LNCAP (cell line): ENCODE data around the gene ITGA1.

Experiments used
- TF ChIP-seq, protein P1 (sequence below): fragments of 450-650 bp; IDR thresholded peaks from 2 replicates; pipeline ENCODE4 v1.5.1; 2017; ENCODE audit warnings: mild to moderate bottlenecking

Gene ITGA1

DNA sequence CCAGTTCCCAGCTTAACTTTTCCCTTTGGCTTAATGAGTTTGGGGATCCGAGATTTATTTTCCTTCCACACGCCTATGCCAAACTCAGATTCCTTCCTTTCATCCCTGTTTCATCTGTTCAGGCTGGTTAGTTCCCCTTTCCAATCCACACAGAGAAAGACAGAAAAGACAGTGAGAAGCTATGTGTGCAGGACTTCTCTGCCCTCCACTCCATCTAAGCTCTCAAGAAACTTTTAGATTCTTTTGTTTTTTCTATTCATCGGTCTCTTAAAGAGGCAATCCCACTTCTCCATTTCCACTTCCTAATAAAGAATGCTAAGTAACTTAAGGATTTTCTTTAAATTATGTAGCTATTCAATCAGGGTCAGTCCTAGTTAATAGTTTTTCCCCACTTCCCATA lies 11.2 kb downstream of the ITGA1 start:
- TF ChIP-seq, protein P1, sequence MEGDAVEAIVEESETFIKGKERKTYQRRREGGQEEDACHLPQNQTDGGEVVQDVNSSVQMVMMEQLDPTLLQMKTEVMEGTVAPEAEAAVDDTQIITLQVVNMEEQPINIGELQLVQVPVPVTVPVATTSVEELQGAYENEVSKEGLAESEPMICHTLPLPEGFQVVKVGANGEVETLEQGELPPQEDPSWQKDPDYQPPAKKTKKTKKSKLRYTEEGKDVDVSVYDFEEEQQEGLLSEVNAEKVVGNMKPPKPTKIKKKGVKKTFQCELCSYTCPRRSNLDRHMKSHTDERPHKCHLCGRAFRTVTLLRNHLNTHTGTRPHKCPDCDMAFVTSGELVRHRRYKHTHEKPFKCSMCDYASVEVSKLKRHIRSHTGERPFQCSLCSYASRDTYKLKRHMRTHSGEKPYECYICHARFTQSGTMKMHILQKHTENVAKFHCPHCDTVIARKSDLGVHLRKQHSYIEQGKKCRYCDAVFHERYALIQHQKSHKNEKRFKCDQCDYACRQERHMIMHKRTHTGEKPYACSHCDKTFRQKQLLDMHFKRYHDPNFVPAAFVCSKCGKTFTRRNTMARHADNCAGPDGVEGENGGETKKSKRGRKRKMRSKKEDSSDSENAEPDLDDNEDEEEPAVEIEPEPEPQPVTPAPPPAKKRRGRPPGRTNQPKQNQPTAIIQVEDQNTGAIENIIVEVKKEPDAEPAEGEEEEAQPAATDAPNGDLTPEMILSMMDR = no peak

GRCh38 chr5:52799358-52799982 lies 11.8 kb downstream of the ITGA1 start:
- TF ChIP-seq, protein P1 = no peak

GRCh38 chr5:52799983-52800393 lies 12.3 kb downstream of the ITGA1 start:
- TF ChIP-seq, protein P1 = no peak

- TF ChIP-seq, protein P1 = no peak
These were observed 12.9 kb downstream of the ITGA1 start for GRCh38 chr5:52800394-52801213.

DNA sequence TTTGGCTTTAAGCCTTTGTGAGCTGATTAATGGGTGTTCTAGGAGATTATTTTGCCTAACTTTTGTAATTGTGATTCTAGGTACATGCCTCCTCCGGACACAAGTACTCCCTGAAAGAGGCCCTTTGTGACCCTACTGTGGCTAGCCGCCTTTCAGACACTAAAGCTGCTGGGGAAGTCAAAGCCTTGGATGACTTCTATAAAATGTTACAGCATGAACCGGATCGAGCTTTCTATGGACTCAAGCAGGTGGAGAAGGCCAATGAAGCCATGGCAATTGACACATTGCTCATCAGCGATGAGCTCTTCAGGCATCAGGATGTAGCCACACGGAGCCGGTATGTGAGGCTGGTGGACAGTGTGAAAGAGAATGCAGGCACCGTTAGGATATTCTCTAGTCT lies 13.6 kb downstream of the ITGA1 start:
- TF ChIP-seq, protein P1 = no peak

GRCh38 chr5:52802272-52802973 lies 14.7 kb downstream of the ITGA1 start:
- TF ChIP-seq, protein P1 = no peak

DNA sequence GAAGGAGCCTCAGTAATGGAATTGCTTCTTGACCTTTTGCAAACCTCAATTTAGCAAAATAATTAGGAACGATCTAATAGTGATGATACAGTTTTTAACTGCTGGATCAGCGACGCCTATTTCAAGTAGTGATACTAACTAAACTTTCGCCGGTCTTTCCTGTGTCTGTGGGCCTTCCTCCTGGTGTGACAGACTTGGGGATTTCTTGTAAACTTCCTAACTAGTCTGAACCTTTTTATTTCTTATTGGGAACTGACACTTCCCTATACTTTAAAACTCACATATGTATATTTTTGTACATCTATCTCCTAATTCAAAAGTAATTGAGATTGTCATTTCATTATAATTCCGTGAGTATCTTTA lies 15.2 kb downstream of the ITGA1 start:
- TF ChIP-seq, protein P1 = no peak
